ENCODE measurements around the gene CEP350. TPM values are rescaled to one million over a fixed set of nuclear protein-coding genes. Genes with fewer than 3 reads are reported as not detected.
"Not testable (repeated sequence)": the region's sequence is repeated elsewhere in the genome, so short reads cannot be mapped to it uniquely, and the experiment has no call there.

The CEP350 gene
- total RNA-seq, 1 experiment from 2014 or later = 17.5 TPM

DNA sequence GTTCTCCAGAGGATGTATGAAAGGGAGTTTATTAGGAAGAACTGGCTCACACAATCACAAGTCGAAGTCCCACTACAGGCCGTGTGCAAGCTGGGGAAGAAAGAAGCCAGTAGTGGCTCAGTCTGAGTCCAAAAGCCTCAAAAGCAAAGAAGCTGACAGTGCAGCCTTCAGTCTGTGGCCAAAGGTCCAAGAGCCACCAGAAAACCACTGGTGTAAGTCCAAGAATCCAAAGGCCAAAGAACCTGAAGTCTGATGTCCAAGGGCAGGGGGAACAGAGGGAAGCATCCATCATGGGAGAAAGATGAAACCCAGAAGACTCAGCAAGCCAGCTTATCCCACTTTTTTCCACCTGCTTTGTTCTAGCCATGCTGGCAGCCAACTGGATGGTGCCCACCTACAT, 21.4 kb upstream of the CEP350 start:
- H3K4me3 ChIP-seq = no peak overlapping the region
- H3K27me3 ChIP-seq = no peaks in the 10 kb centered on the region
- H3K9me3 ChIP-seq = no peaks in the 10 kb centered on the region
- no peaks in the 10 kb centered on the region for H3K36me3 ChIP-seq
- no peak for DNase-seq

DNA sequence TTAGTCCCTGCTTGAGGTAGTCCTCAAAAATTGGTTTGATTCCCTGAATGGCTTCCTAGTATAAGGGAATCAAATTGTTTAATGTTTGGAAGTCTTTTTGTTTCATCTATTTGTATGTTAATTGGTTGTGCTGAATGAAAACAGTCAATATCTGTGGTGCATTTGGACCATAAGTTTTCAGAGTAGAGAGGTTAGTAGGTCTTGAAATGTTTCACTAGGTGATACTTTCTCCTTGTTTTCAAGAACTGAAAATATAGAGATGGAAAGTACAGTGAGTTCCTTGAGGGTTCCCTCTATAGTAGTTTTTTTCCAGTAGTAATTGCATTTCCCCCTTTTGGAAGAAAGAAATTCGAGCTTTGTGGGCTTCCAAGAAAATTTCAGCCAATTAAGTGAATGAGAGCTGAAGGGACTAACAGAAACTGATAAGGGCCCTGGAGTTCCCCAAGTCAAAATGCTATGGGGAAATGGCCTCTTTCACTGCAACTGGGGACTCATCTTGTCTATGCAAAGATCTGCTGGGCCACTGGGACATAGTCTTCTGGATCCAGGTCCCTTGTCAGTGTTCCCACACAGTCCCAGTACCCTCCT, 18.6 kb upstream of the CEP350 start:
- no peak overlapping the region for H3K4me3 ChIP-seq
- no peaks in the 10 kb centered on the region for H3K36me3 ChIP-seq
- H3K9me3 ChIP-seq = no peaks in the 10 kb centered on the region
- DNase-seq = no peak
- no peaks in the 10 kb centered on the region for H3K27me3 ChIP-seq

DNA sequence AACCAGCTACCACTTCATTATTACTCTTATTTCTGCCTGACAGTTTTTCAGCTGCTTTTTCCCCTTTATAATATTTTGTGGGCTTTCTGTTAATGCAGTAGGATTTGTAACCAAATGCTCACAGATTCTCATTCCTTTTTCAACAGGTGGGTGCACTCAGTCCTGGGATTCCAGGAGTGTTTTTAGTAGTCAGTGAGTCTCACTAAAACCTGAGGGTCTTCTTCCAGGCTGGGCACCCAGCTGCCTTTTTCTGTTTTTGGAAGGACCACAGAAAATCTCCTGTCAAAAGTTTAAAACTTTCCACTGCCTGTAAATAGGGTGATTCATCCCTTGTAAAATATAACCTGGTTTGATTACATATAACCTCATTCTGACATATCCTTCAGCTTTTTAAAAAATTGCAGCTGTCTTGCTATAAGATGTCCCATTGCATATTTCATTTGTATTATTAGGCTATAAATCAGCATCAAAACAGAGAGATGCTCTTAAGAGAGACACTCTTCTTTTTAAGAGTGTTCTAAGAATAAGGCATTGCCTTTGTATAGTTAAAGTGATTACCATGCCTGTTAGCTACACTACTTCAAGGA, 16.8 kb upstream of the CEP350 start:
- H3K36me3 ChIP-seq = no peaks in the 10 kb centered on the region
- no peak for DNase-seq

DNA sequence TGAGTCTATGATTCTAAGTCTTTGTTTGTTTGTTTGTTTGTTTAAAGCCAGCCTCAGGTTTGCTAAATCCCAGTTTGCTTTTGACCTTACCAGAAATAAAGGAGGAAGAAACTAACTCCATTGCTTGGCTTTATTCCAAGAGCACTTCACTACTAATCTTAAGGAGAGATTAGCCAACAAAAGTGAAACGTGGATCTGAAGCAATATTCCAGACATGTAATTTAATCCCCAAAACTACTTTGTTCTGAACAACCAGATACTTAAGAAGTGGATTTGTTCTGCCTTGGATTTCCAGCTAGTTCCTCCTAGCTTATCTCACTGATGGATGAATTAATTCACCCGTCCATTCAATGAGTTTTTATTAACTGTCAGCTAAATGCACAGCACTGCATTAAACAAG, 15.9 kb upstream of the CEP350 start:
- Histone ChIP-seq H3K4me3 (no peak overlapping the region), H3K9me3 (no peaks in the 10 kb centered on the region), H3K27me3 (no peaks in the 10 kb centered on the region), H3K36me3 (no peaks in the 10 kb centered on the region)
- DNase-seq = no peak

More for the DNA sequence above, 16.8 kb upstream of the CEP350 start:
- no peaks in the 10 kb centered on the region for H3K9me3 ChIP-seq
- H3K27me3 ChIP-seq = no peaks in the 10 kb centered on the region
- H3K4me3 ChIP-seq = no peak overlapping the region

DNA sequence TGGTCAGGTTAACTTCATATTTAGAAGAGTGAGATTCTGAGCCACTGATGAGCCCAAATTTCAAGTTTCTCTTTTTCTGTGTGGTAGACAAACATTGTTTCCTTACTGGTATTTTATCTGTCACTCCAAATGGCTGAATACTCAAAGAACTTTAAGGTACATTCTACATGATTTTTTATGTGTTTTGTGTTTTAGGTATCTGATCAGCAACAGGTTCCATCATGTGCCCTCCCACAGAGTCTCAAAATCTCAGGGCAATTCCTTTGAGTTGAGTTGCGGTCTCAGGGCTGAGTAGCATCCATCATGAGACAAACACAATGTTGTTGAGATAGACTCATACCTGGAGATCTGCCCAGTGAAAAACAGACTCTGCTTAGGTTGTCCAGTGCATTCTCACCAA, 14.7 kb upstream of the CEP350 start:
- H3K36me3 ChIP-seq = no peaks in the 10 kb centered on the region
- DNase-seq = no peak
- no peak overlapping the region for H3K4me3 ChIP-seq
- no peaks in the 10 kb centered on the region for H3K9me3 ChIP-seq
- H3K27me3 ChIP-seq = no peaks in the 10 kb centered on the region

DNA sequence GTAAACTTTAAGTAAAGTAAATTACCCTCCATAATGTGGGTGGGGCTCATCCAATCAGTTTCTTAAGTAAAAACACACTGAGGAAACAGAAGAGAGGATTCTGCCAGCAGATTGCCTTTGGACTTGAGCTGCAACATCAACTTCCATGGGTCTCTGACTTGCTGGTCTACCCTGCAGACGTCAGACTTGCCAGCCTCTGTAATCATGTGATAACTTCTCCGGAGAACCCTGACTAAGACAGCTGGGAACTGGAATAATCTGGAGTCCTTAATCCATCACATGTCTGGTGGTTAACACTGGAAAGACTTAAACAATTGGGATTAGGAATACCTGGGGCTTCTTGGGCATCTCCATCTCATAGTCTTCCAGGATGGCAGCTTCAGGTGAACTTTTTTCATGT, 13.2 kb upstream of the CEP350 start:
- no peaks in the 10 kb centered on the region for H3K36me3 ChIP-seq
- no peak for DNase-seq
- no peaks in the 10 kb centered on the region for H3K27me3 ChIP-seq
- H3K4me3 ChIP-seq = no peak overlapping the region
- no peaks in the 10 kb centered on the region for H3K9me3 ChIP-seq

DNA sequence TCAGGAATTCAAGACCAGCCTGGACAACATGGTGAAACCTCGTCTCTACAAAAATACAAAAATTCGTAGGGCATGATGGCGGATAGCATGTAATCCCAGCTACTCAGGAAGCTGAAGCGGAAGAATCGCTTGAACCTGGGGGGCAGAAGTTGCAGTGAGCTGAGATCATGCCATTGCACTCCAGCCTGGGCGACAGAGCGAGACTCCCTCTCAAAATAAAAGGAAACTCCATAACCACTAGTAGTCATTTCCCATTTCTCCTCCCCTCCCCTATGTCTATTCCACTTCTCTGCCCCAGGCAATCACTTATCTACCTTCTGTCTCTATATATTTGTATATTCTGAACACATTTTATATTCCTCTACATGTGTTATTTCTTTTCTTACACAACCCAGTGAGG, 4.0 kb upstream of the CEP350 start:
- no peaks in the 10 kb centered on the region for H3K27me3 ChIP-seq
- no peaks in the 10 kb centered on the region for H3K36me3 ChIP-seq
- H3K9me3 ChIP-seq = no peaks in the 10 kb centered on the region
- H3K4me3 ChIP-seq = no peak overlapping the region
- no peak for DNase-seq

DNA sequence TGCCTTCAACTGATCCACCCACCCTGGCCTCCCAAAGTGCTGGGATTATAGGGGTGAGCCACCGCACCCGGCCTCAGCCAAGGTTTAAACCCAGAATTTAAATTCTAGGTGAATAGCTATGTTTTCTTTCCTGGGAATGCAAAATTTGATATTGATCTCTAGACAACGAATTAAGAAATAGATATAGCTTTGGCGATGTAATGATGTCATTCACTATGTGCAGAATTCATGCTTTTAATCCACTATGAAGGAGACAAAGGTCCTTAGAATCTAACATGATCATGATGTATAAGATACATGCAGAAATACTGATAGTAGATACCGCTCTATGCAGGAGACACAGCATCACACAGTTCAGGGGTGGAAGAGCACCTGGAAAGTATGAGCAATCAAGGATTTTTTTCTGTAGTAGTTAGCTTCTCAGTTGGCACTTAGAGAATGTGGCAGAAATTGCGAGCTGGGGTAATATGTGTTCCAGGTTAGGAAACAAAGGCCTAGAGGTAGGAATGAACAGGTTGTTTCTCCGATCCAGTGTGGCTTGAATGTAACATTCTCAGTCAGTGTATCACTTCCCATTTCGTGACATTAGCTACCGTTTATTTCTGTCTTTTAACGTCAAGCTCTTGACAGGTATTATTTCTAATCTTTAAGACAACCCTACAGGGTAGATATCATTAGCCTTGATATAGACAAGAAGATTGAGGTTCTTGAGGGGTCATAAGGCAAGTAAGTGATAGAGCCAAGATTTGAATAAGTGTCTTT, 3.0 kb upstream of the CEP350 start:
- no peak for DNase-seq
- no peaks in the 10 kb centered on the region for H3K9me3 ChIP-seq
- no peak overlapping the region for H3K4me3 ChIP-seq
- H3K36me3 ChIP-seq = no peaks in the 10 kb centered on the region
- no peaks in the 10 kb centered on the region for H3K27me3 ChIP-seq

DNA sequence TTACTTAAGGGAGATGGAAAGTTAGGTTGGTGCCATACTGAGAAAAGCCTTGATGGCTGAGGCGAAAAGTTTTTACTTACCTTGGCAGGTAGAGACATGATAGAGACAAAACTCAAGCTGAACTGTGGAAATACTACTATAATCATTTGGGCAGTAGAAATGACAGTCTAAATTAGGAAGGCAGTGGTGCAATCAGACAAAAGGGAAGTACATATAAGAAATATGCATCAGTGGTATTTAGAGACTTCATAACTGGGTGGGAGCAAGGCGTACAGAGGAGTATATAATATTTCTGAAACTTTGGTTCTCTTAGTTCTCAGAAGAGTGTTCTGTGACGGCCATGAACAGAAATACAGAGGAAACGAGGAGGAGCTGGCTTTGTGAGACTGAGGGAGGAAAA, 2.4 kb upstream of the CEP350 start:
- no peaks in the 10 kb centered on the region for H3K27me3 ChIP-seq
- H3K36me3 ChIP-seq = no peaks in the 10 kb centered on the region
- no peak overlapping the region for H3K4me3 ChIP-seq
- DNase-seq = no peak
- no peaks in the 10 kb centered on the region for H3K9me3 ChIP-seq

DNA sequence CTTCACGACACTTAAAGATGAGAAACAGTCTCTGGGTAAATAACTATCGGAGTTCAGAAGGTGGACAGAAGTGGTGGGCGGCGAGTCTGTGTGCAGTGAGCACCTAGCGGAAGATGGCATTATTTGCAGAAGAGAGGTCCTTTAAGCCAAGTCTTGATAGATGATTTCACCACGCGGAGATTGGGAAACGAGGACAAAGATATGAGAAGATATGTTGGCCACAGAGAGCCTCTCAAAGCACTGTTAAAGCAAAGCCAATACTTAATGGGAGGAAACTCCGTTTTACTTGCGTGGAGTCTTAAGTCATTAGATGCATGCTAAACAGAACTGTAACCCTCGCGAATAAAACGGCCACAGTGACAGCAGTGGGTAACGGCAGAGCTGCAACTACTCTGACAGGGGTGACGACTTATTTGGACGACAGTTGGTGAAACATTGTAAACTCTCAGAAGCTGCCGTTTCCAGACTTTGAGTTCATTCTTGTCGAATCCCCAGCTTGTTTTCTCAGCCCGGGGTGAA, 577 bp upstream of the CEP350 start:
- peak; percentile 30 for DNase-seq
- Histone ChIP-seq H3K36me3 (no peaks in the 10 kb centered on the region), H3K27me3 (no peaks in the 10 kb centered on the region), H3K9me3 (no peaks in the 10 kb centered on the region), H3K4me3 (peak overlapping the region; percentile 84)

DNA sequence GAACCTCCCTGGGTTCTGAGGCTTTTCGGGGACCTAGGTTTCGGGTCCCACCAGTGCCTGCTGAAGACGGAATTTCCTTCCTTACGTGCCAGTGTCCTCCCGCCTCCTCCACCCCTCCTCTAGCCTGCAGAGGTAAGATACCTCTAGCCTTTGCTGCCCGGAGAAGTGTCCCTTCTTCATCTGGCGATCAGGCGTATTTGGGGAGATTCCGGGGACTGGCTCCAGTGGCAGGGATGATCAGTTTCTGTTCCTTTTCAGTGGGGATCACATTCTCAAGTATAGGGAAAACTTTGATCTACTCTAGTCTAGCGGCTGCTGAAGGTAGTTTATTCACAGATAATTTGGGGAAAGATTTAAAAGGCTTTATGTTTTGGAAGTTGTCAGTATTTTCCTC, 674 bp downstream of the CEP350 start:
- DNase-seq = no peak
- Histone ChIP-seq H3K36me3 (no peaks in the 10 kb centered on the region), H3K9me3 (no peaks in the 10 kb centered on the region), H3K4me3 (peak overlapping the region; percentile 84), H3K27me3 (no peaks in the 10 kb centered on the region)

DNA sequence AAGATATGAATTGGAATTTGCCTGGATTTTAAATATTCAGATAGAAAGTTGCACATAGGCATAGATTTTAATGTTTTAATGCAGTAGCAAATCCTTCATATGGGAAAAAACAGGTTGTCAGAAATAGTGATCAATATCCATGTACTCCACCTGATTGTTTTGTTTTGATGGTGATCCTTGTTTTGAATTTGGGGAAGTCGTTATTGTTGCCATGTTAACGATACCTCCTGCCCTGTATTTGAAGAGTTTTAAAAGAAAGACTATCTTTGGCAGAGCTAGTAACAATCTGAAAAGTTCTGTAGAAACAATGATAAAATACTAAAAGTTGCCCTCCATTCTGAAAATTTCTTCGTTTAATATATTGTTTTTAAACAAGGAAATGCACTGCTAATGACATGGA, 1.1 kb downstream of the CEP350 start:
- DNase-seq = no peak

DNA sequence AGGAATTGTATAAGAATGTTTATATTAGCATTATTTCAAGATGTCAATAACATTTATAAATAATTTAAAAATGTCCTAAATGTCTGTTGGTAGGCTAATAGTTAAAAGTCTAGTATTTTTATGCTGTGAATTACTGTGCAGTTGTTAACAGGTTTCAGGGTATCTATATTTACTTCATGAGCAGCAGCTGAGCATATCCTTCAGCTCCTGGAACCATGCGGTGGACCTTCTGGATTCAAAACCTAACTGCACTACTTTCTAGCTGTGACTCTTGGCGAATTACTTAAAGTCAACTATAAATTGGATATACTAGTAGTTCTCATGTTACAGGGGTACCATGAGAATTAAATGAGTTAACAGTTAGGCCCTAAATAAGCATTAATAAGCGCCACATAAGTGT, 3.7 kb downstream of the CEP350 start:
- no peak for DNase-seq
- Histone ChIP-seq H3K4me3 (no peak overlapping the region), H3K36me3 (no peaks in the 10 kb centered on the region; the same call in 1 of the 2 replicates), H3K27me3 (no peaks in the 10 kb centered on the region), H3K9me3 (no peaks in the 10 kb centered on the region)

More for the DNA sequence above, 1.1 kb downstream of the CEP350 start:
- Histone ChIP-seq H3K4me3 (peak overlapping the region; percentile 84), H3K27me3 (no peaks in the 10 kb centered on the region), H3K36me3 (no peaks in the 10 kb centered on the region), H3K9me3 (no peaks in the 10 kb centered on the region)

DNA sequence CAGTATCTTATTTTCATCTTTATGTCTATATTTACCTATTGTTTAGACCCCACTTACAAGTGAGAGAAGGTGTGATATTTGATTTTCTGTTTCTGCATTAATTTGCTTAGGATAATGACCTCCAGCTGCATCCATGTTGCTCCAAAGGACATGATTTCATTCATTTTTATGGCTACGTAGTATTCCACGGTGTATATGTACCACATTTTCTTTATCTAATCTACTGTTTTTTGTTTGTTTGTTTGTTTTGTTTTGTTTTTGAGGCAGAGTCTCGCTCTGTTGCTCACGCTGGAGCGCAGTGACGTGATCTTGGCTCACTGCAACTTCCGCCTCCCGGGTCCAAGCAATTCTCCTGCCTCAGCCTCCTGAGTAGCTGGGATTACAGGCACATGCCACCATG, 7.6 kb downstream of the CEP350 start:
- H3K27me3 ChIP-seq, H3K36me3 ChIP-seq, DNase-seq, H3K4me3 ChIP-seq: not testable (repeated sequence)
- H3K9me3 ChIP-seq = peaks cover 11% of the 10 kb centered on the region

DNA sequence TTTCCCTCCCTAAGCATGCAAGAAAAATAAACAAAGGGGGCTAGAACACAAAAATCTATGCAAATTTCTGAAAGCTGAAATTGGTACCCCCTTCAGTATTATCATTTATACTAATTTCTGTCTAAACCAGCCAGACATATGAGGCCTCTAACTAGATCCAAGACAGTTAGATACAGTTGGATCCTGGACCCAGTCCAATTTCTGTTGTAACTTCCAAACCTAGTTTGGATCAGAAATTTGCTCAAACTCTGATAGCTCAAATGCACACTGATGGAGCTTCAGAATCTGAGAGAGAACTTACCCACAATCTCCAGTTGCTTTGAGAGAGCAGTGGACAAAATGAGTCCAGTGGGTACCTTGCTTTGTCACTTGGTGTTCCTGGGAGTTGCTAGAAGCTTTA, 11.9 kb downstream of the CEP350 start:
- Histone ChIP-seq H3K36me3 (no peaks in the 10 kb centered on the region; the same call in 1 of the 2 replicates), H3K27me3 (no peaks in the 10 kb centered on the region), H3K4me3 (no peak overlapping the region), H3K9me3 (peaks cover 13% of the 10 kb centered on the region)
- no peak for DNase-seq

DNA sequence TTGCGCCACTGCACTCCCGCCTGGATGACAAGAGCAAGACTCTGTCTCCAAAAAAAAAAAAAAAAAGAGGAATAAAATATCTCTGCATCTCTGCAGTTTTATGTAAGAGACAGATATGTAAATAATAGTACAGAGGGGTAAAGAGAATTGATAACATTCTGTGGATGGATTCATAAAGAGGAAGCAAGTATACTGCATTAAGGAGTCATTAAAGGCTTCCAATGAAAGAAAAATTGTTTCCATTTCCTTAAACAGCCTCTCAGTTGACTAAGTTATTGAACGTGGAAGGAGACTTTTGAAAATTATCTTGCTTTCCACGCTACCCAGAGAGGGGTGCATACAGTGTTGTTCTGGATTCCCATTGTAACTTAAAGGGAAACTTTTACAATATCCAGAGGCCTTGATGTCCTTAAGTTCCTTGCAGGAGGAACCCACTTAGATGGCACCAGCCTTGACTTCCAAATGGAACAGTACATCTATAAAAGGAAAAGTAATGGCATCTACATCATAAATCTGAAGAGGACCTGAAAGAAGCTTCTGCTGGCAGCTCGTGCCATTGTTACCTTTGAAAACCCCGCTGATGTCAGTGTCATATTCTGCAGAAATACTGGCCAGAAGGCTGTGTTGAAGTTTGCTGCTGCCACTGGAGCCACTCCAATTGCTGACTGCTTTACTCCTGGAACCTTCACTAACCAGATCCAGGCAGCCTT, 13.8 kb downstream of the CEP350 start:
- no peak overlapping the region for H3K4me3 ChIP-seq
- H3K9me3 ChIP-seq = peaks cover 13% of the 10 kb centered on the region
- no peaks in the 10 kb centered on the region for H3K36me3 ChIP-seq
- no peaks in the 10 kb centered on the region for H3K27me3 ChIP-seq
- DNase-seq = no peak
